T-helper 2 cell treated with Interferon-gamma antibody and Interleukin-4, amounts not matched to agents 5 μg/mL and 100 μg/mL, for 36 hours (primary cell): ENCODE results near the gene NAA80.

ENCODE experiments used
- DNase-seq: peaks from one replicate; pipeline ENCODE4 v3.0.0; 2021; ENCODE audit warnings: low spot score
- H3K27ac Mint-ChIP-seq: one replicate; pipeline ENCODE4 v1.8.0; 2021; ENCODE audit warnings: mild to moderate bottlenecking, mixed read lengths
- H3K27me3 Mint-ChIP-seq: one replicate; pipeline ENCODE4 v1.8.0; 2021; ENCODE audit warnings: low read depth, mixed read lengths
- H3K36me3 Mint-ChIP-seq: one replicate; pipeline ENCODE4 v1.8.0; 2021; ENCODE audit warnings: low read depth, mixed read lengths
- H3K4me1 Mint-ChIP-seq: one replicate; pipeline ENCODE4 v1.8.0; 2021; ENCODE audit warnings: low read depth, mixed read lengths
- H3K4me3 Mint-ChIP-seq: one replicate; pipeline ENCODE4 v1.8.0; 2022; ENCODE audit warnings: mild to moderate bottlenecking, moderate library complexity, mixed read lengths
- H3K9me3 Mint-ChIP-seq: one replicate; pipeline ENCODE4 v1.8.0; 2021; ENCODE audit warnings: mixed read lengths

The NAA80 gene

GRCh38 chr3:50323614-50324199 lies 24.5 kb upstream of the NAA80 start:
- Mint-ChIP-seq H3K9me3 (no peaks in the 10 kb centered on the region), H3K36me3 (peaks cover 6% of the 10 kb centered on the region), H3K27ac (no peak overlapping the region), H3K4me1 (peaks cover 24% of the 10 kb centered on the region), H3K27me3 (no peaks in the 10 kb centered on the region), H3K4me3 (no peak overlapping the region)
- no peak for DNase-seq

GRCh38 chr3:50323092-50323600 lies 23.9 kb upstream of the NAA80 start:
- Mint-ChIP-seq H3K27ac (peak overlapping the region; percentile 43), H3K27me3 (no peaks in the 10 kb centered on the region), H3K4me1 (peaks cover 23% of the 10 kb centered on the region), H3K9me3 (no peaks in the 10 kb centered on the region), H3K4me3 (no peak overlapping the region), H3K36me3 (peaks cover 3% of the 10 kb centered on the region)
- no peak for DNase-seq

GRCh38 chr3:50322386-50323091 lies 23.3 kb upstream of the NAA80 start, which contains the start of gene HYAL2:
TSS of gene HYAL2 (minus strand) at chr3:50322745. CDS start at chr3:50320489, 2,256 bp downstream.
- peaks cover 22% of the 10 kb centered on the region for H3K4me1 Mint-ChIP-seq
- H3K36me3 Mint-ChIP-seq: peaks cover 3% of the 10 kb centered on the region
- DNase-seq: no peak
- no peaks in the 10 kb centered on the region for H3K27me3 Mint-ChIP-seq
- H3K9me3 Mint-ChIP-seq: no peaks in the 10 kb centered on the region
- peak within 1 kb of the TSS; percentile 82 for H3K4me3 Mint-ChIP-seq
- peak within 1 kb of the TSS; percentile 92 for H3K27ac Mint-ChIP-seq

- H3K36me3 Mint-ChIP-seq: peaks cover 3% of the 10 kb centered on the region
- H3K4me1 Mint-ChIP-seq: peaks cover 20% of the 10 kb centered on the region
- H3K9me3 Mint-ChIP-seq: no peaks in the 10 kb centered on the region
- H3K27me3 Mint-ChIP-seq: no peaks in the 10 kb centered on the region
- H3K4me3 Mint-ChIP-seq: no peak overlapping the region
- no peak overlapping the region for H3K27ac Mint-ChIP-seq
- no peak for DNase-seq
Observed at GRCh38 chr3:50322115-50322385, 22.8 kb upstream of the NAA80 start.

- Mint-ChIP-seq H3K4me1 (peaks cover 21% of the 10 kb centered on the region), H3K4me3 (peak overlapping the region; percentile 82), H3K27ac (peak overlapping the region; percentile 92), H3K36me3 (peaks cover 3% of the 10 kb centered on the region), H3K9me3 (no peaks in the 10 kb centered on the region), H3K27me3 (no peaks in the 10 kb centered on the region)
- DNase-seq: peak; percentile 88
Observed at GRCh38 chr3:50321336-50322114, 22.3 kb upstream of the NAA80 start.

GRCh38 chr3:50320853-50321335 lies 21.7 kb upstream of the NAA80 start:
- Mint-ChIP-seq H3K27ac (peak overlapping the region; percentile 84), H3K4me1 (peaks cover 25% of the 10 kb centered on the region), H3K27me3 (no peaks in the 10 kb centered on the region), H3K36me3 (peaks cover 6% of the 10 kb centered on the region), H3K9me3 (no peaks in the 10 kb centered on the region), H3K4me3 (peak overlapping the region; percentile 92)
- DNase-seq: peak; percentile 78

- H3K27ac Mint-ChIP-seq: no peak overlapping the region
- no peaks in the 10 kb centered on the region for H3K27me3 Mint-ChIP-seq
- H3K4me1 Mint-ChIP-seq: peaks cover 25% of the 10 kb centered on the region
Observed at GRCh38 chr3:50319894-50320625, 20.9 kb upstream of the NAA80 start.

GRCh38 chr3:50319181-50319893 lies 20.1 kb upstream of the NAA80 start:
- DNase-seq: no peak
- peaks cover 25% of the 10 kb centered on the region for H3K4me1 Mint-ChIP-seq
- peak overlapping the region; percentile 42 for H3K4me3 Mint-ChIP-seq
- peaks cover 4% of the 10 kb centered on the region for H3K36me3 Mint-ChIP-seq
- no peaks in the 10 kb centered on the region for H3K9me3 Mint-ChIP-seq
- H3K27ac Mint-ChIP-seq: no peak overlapping the region
- H3K27me3 Mint-ChIP-seq: no peaks in the 10 kb centered on the region

More at GRCh38 chr3:50319894-50320625, 20.9 kb upstream of the NAA80 start:
- peaks cover 6% of the 10 kb centered on the region for H3K36me3 Mint-ChIP-seq
- H3K9me3 Mint-ChIP-seq: no peaks in the 10 kb centered on the region
- peak overlapping the region; percentile 92 for H3K4me3 Mint-ChIP-seq
- no peak for DNase-seq

GRCh38 chr3:50318615-50319014 lies 19.4 kb upstream of the NAA80 start:
- H3K9me3 Mint-ChIP-seq: no peaks in the 10 kb centered on the region
- DNase-seq: no peak
- H3K4me3 Mint-ChIP-seq: no peak overlapping the region
- H3K27me3 Mint-ChIP-seq: no peaks in the 10 kb centered on the region
- no peak overlapping the region for H3K27ac Mint-ChIP-seq
- peaks cover 4% of the 10 kb centered on the region for H3K36me3 Mint-ChIP-seq
- peaks cover 26% of the 10 kb centered on the region for H3K4me1 Mint-ChIP-seq

GRCh38 chr3:50318163-50318562 lies 19.0 kb upstream of the NAA80 start:
- no peaks in the 10 kb centered on the region for H3K9me3 Mint-ChIP-seq
- no peak overlapping the region for H3K4me3 Mint-ChIP-seq
- no peak overlapping the region for H3K27ac Mint-ChIP-seq
- no peaks in the 10 kb centered on the region for H3K27me3 Mint-ChIP-seq
- no peak for DNase-seq
- peaks cover 26% of the 10 kb centered on the region for H3K4me1 Mint-ChIP-seq
- peaks cover 4% of the 10 kb centered on the region for H3K36me3 Mint-ChIP-seq

GRCh38 chr3:50317300-50317699 lies 18.1 kb upstream of the NAA80 start:
- DNase-seq: no peak
- H3K9me3 Mint-ChIP-seq: no peaks in the 10 kb centered on the region
- H3K4me3 Mint-ChIP-seq: no peak overlapping the region
- H3K27ac Mint-ChIP-seq: no peak overlapping the region
- H3K36me3 Mint-ChIP-seq: peaks cover 4% of the 10 kb centered on the region
- no peaks in the 10 kb centered on the region for H3K27me3 Mint-ChIP-seq
- H3K4me1 Mint-ChIP-seq: peaks cover 26% of the 10 kb centered on the region

- H3K9me3 Mint-ChIP-seq: no peaks in the 10 kb centered on the region
- H3K4me1 Mint-ChIP-seq: peaks cover 26% of the 10 kb centered on the region
- DNase-seq: no peak
- H3K36me3 Mint-ChIP-seq: peaks cover 4% of the 10 kb centered on the region
- peak overlapping the region; percentile 83 for H3K27ac Mint-ChIP-seq
- H3K4me3 Mint-ChIP-seq: peak overlapping the region; percentile 54
- H3K27me3 Mint-ChIP-seq: no peaks in the 10 kb centered on the region
Observed at GRCh38 chr3:50316657-50317242, 17.5 kb upstream of the NAA80 start.

GRCh38 chr3:50314816-50315215 lies 15.6 kb upstream of the NAA80 start:
- Mint-ChIP-seq H3K9me3 (peaks cover 2% of the 10 kb centered on the region), H3K36me3 (peaks cover 5% of the 10 kb centered on the region), H3K4me1 (peaks cover 20% of the 10 kb centered on the region), H3K27ac (no peak overlapping the region), H3K27me3 (no peaks in the 10 kb centered on the region), H3K4me3 (no peak overlapping the region)
- no peak for DNase-seq
